Nephron (organoid): ENCODE measurements around the gene ZNF525.
A peak's percentile ranks its signal among the peaks of the same experiment; 100 is the strongest.
"Not testable (repeated sequence)": the region's sequence is repeated elsewhere in the genome, so short reads cannot be mapped to it uniquely, and the experiment has no call there.

ENCODE experiments used
- H3K27ac Mint-ChIP-seq, 3 experiments: 2 replicates each; pipeline ENCODE4 v1.8.0; 2020; ENCODE audit warnings: mixed read lengths in 3 of 3, mild to moderate bottlenecking in 2 of 3, moderate library complexity in 1 of 3
- H3K27me3 Mint-ChIP-seq: 2 replicates; pipeline ENCODE4 v1.8.0; 2021; ENCODE audit warnings: low read depth, mild to moderate bottlenecking, moderate library complexity, mixed read lengths
- H3K36me3 Mint-ChIP-seq: 2 replicates; pipeline ENCODE4 v1.8.0; 2020; ENCODE audit warnings: low read depth, mixed read lengths
- H3K4me1 Mint-ChIP-seq: 2 replicates; pipeline ENCODE4 v1.8.0; 2020; ENCODE audit warnings: mixed read lengths
- H3K4me3 Mint-ChIP-seq, 3 experiments: 2 replicates each; pipeline ENCODE4 v1.8.0; 2020; ENCODE audit warnings: mild to moderate bottlenecking in 3 of 3, mixed read lengths in 3 of 3, moderate library complexity in 2 of 3
- H3K9me3 Mint-ChIP-seq: 2 replicates; pipeline ENCODE4 v1.8.0; 2020; ENCODE audit warnings: mixed read lengths
- CTCF ChIP-seq, 3 experiments: fragments of 200-600 bp; sonication (generic); IDR thresholded peaks; one replicate each; pipeline ENCODE4 v1.5.0; 2021; ENCODE audit warnings: antibody characterized with exemption in 3 of 3; ENCODE audit not compliant: unreplicated experiment in 3 of 3

ZNF525 gene

DNA sequence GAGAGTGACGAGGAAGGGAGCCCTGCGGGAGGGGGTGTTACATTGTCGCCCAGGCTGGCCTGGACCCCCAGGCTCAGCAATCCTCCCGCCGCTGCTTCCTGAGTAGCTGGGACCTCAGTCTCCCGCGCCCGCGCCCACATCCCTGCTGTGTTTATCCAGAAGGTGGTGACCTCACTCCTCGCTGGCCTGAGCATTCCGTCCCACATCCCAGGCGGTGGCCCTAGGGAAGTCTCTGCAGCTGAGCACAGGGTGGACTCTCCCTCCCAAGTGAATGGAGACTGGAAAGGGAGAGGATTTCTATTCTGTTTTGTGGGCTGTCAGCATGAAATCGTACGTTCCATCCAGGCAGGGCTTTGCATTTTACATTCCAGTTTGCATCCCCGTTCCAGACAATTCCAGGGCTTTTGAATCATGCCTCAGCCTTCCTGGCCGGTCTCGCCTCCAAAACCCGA is 29.0 kb downstream of the ZNF525 start:
- peaks cover 12% of the 10 kb centered on the region for H3K36me3 Mint-ChIP-seq
- peak overlapping the region; percentile 89 to 97 (median 90) for H3K4me3 Mint-ChIP-seq
- H3K9me3 Mint-ChIP-seq = peaks cover 6% of the 10 kb centered on the region
- peak overlapping the region; percentile 56 to 95 (median 94) for H3K27ac Mint-ChIP-seq
- no peaks in the 10 kb centered on the region for H3K27me3 Mint-ChIP-seq
- peaks cover 29% of the 10 kb centered on the region for H3K4me1 Mint-ChIP-seq
- TF ChIP-seq CTCF (IDR thresholded peaks at IDR 0.05; ENCODE audit: unreplicated experiment in 3 of 3) = no peak

DNA sequence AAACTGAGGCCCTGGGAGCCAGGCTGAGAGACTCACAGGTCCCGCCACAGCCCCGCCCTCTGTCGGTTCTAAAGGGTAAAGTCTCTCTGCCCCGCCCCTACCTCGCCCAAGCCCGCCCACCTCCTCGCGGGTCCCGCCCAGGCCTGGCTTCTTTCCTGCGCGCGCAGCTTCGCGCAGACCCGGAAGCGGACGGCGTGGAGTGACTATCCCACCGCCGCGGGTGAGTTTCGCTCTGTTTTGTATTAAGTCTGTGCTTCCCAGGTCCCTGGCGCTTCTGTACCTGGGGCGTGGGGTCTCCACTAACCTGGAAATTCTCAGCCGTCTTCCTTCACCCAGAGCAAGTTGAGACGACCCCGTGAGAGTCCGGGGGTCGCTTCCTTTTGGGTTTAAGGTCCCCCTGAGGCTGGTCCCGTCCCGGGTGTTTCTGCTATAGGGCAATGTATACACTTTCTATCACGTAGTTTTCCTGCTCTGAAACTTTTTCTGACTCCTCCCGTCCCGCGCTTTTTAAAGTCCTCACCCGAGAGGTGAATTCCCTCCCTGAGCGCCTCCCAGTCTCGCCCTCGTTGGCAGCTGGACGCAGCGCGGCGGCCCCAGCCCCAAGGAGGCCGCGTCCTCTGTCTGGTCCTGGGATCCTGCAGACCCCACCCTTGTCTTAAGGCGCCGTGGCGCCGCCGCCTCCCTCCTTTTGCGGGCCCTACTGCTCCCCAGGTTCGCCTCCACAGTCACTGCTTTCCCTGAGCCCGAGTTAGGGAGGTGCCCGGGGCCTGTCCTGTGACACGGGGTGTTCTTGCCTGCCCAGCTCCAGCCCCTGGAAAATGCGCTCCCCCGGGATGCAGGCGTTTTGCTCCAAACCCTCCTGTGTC is 29.7 kb downstream of the ZNF525 start, which contains the start of gene ZNF765:
TSS of gene ZNF765 (plus strand) at position 176 of the 866 bp plus-strand sequence. CDS start 2,867 bp downstream, outside the sequence.
- peak within 1 kb of the TSS; percentile 56 to 95 (median 94) for H3K27ac Mint-ChIP-seq
- H3K36me3 Mint-ChIP-seq = peaks cover 17% of the 10 kb centered on the region
- H3K4me3 Mint-ChIP-seq = peak within 1 kb of the TSS; percentile 89 to 97 (median 90)
- peaks cover 4% of the 10 kb centered on the region for H3K9me3 Mint-ChIP-seq
- peaks cover 28% of the 10 kb centered on the region for H3K4me1 Mint-ChIP-seq
- no peaks in the 10 kb centered on the region for H3K27me3 Mint-ChIP-seq
- peak; percentile 43 to 55 (median 46) for TF ChIP-seq CTCF (IDR thresholded peaks at IDR 0.05; ENCODE audit: unreplicated experiment in 3 of 3)

GRCh38 chr19:53395840-53396524 is 30.5 kb downstream of the ZNF525 start:
- Mint-ChIP-seq H3K36me3 (peaks cover 24% of the 10 kb centered on the region), H3K27ac (peak overlapping the region; percentile 56 to 95 (median 94)), H3K4me3 (peak overlapping the region; percentile 89 to 97 (median 90)), H3K4me1 (peaks cover 30% of the 10 kb centered on the region)
- not testable (repeated sequence) for H3K9me3 Mint-ChIP-seq, H3K27me3 Mint-ChIP-seq

DNA sequence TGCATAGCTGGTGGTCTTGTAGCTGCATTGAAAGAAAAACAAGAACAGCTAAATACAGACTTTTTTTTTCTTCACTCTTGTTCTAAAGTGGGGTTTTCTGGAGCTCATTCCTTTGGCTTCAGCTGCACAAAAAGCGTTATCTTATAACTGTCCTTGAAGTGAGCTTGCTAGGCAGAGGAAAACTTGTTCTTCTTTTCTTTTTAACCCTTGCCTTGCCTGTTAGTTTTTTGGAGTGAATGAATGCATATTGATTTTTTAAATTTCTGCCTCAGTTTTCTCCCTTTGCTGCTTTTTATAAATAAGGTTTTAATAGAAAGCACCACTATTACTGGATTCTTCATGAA is 31.0 kb downstream of the ZNF525 start:
- H3K36me3 Mint-ChIP-seq = peaks cover 30% of the 10 kb centered on the region

DNA sequence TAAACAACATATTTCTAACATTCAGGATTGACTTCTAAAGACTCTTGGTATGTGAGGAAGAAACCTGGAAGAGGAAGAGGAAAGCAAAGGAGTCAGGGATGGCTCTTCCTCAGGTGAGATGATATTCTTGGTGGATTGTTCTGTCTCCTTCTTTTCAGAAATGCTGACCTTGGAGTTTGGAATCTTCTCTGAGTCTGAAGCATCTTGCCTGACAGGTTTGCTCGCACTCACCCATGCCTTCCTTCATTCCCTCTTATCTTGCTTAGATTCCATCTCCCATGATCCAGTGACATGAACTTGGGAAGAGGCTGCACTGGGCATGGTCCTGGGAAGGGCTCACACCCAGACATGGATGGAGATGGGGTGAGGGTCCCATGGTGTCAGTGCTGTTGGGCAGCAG is 32.4 kb downstream of the ZNF525 start:
- Mint-ChIP-seq H3K4me3 (peak overlapping the region; percentile 32 to 50 (median 45)), H3K36me3 (peaks cover 44% of the 10 kb centered on the region), H3K4me1 (peaks cover 30% of the 10 kb centered on the region)
- not testable (repeated sequence) for H3K27me3 Mint-ChIP-seq, H3K9me3 Mint-ChIP-seq, H3K27ac Mint-ChIP-seq

More for the DNA sequence above, 31.0 kb downstream of the ZNF525 start:
- Mint-ChIP-seq H3K9me3 (peaks cover 3% of the 10 kb centered on the region), H3K4me1 (peaks cover 30% of the 10 kb centered on the region), H3K27me3 (no peaks in the 10 kb centered on the region), H3K27ac (peak overlapping the region in 2 of 3 experiments; percentile 56 to 95), H3K4me3 (peak overlapping the region; percentile 89 to 97 (median 90))
- TF ChIP-seq CTCF (IDR thresholded peaks at IDR 0.05; ENCODE audit: unreplicated experiment in 3 of 3) = no peak

- peaks cover 89% of the 10 kb centered on the region for H3K36me3 Mint-ChIP-seq
- H3K4me1 Mint-ChIP-seq = no peaks in the 10 kb centered on the region
- no peak overlapping the region for H3K27ac Mint-ChIP-seq
- H3K4me3 Mint-ChIP-seq = no peak overlapping the region
- no peak for TF ChIP-seq CTCF (IDR thresholded peaks at IDR 0.05; ENCODE audit: unreplicated experiment in 3 of 3)
- no peaks in the 10 kb centered on the region for H3K27me3 Mint-ChIP-seq
- peaks cover 69% of the 10 kb centered on the region for H3K9me3 Mint-ChIP-seq
Measured at GRCh38 chr19:53409505-53410204, 44.1 kb downstream of the ZNF525 start.

GRCh38 chr19:53420520-53421315 is 55.2 kb downstream of the ZNF525 start:
- Mint-ChIP-seq H3K36me3 (peaks cover 16% of the 10 kb centered on the region), H3K27ac (peak overlapping the region in 2 of 3 experiments; percentile 65 to 89)
- not testable (repeated sequence) for H3K9me3 Mint-ChIP-seq, H3K4me1 Mint-ChIP-seq, H3K27me3 Mint-ChIP-seq, H3K4me3 Mint-ChIP-seq
